ENCODE results near the gene F11R.
A peak's percentile ranks its signal among the peaks of the same experiment; 100 is the strongest.

The F11R gene

GRCh38 chr1:160971618-160972056 is 49.3 kb downstream of the F11R start:
- no peak overlapping the region for H3K4me3 ChIP-seq (ENCODE audit: low read depth, low read length)
- no peak for DNase-seq (ENCODE audit: low read depth)
- TF ChIP-seq, protein P1, sequence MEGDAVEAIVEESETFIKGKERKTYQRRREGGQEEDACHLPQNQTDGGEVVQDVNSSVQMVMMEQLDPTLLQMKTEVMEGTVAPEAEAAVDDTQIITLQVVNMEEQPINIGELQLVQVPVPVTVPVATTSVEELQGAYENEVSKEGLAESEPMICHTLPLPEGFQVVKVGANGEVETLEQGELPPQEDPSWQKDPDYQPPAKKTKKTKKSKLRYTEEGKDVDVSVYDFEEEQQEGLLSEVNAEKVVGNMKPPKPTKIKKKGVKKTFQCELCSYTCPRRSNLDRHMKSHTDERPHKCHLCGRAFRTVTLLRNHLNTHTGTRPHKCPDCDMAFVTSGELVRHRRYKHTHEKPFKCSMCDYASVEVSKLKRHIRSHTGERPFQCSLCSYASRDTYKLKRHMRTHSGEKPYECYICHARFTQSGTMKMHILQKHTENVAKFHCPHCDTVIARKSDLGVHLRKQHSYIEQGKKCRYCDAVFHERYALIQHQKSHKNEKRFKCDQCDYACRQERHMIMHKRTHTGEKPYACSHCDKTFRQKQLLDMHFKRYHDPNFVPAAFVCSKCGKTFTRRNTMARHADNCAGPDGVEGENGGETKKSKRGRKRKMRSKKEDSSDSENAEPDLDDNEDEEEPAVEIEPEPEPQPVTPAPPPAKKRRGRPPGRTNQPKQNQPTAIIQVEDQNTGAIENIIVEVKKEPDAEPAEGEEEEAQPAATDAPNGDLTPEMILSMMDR (IDR thresholded peaks at IDR 0.05; ENCODE audit: low read depth, low read length, missing control alignments) = no peak
- in situ Hi-C loops (cut with HindIII; ENCODE audit: low sequenced_read_pairs) = no loop called here

GRCh38 chr1:160963521-160963920 is 57.4 kb downstream of the F11R start:
- H3K4me3 ChIP-seq (ENCODE audit: low read depth, low read length) = no peak overlapping the region
- DNase-seq (ENCODE audit: low read depth) = no peak
- TF ChIP-seq, protein P1 (IDR thresholded peaks at IDR 0.05; ENCODE audit: low read depth, low read length, missing control alignments) = no peak
- in situ Hi-C loops (cut with HindIII; ENCODE audit: low sequenced_read_pairs) = no loop called here

DNA sequence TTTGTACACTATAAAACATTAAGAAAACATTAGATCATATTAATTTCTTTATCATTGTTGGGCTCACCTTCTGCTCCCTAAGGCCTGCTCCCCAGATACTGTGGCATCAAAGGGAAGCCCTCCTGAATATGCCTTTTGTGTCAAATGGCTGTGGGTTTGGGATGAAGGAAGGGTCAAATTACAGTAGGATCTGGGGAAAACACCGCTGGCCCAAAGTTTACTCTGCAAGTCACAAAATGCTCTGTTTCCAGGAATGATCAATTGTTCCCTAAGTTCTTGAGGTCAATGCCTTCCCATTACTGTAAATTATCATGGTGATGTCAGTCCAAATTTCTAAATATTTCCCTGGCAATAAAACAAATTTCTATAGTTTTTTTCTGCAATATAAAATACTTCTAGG is 59.5 kb downstream of the F11R start:
- in situ Hi-C loops (cut with HindIII; ENCODE audit: low sequenced_read_pairs) = no loop called here
- no peak for DNase-seq (ENCODE audit: low read depth)
- no peak overlapping the region for H3K4me3 ChIP-seq (ENCODE audit: low read depth, low read length)
- TF ChIP-seq, protein P1 (IDR thresholded peaks at IDR 0.05; ENCODE audit: low read depth, low read length, missing control alignments) = no peak

DNA sequence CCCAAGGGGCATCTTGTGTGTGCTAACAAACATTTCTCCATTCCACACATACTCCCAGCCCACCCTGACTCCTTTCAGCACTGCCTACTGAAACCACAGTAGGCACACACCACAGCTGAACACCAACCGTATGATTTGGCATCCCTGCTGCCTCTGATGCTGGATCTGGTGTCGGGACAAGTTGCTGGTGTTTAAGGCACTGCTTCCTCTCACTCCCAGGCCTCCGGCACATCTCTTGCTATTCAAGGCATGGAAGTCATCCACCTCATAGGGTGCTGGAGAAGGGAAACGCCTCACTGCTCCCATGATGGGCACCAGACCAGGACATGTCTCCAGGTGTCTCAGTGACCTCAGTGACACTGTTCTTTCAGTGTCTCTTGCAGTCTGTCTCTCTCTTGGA is 64.0 kb downstream of the F11R start:
- no peak for DNase-seq (ENCODE audit: low read depth)

GRCh38 chr1:160954158-160955104 is 66.5 kb downstream of the F11R start, which contains the start of gene ITLN2:
Gene ITLN2 (minus strand): TSS chr1:160954809. CDS start chr1:160954741, 68 bp downstream.
- in situ Hi-C loops (cut with HindIII; ENCODE audit: low sequenced_read_pairs) = no loop called here
- DNase-seq (ENCODE audit: low read depth) = no peak
- no peak within 1 kb of the TSS for H3K4me3 ChIP-seq (ENCODE audit: low read depth, low read length)
- TF ChIP-seq, protein P1 (IDR thresholded peaks at IDR 0.05; ENCODE audit: low read depth, low read length, missing control alignments) = peak; percentile 61

More for the DNA sequence above, 64.0 kb downstream of the F11R start:
- TF ChIP-seq, protein P1 (IDR thresholded peaks at IDR 0.05; ENCODE audit: low read depth, low read length, missing control alignments) = no peak
- no peak overlapping the region for H3K4me3 ChIP-seq (ENCODE audit: low read depth, low read length)
- in situ Hi-C loops (cut with HindIII; ENCODE audit: low sequenced_read_pairs) = no loop called here

DNA sequence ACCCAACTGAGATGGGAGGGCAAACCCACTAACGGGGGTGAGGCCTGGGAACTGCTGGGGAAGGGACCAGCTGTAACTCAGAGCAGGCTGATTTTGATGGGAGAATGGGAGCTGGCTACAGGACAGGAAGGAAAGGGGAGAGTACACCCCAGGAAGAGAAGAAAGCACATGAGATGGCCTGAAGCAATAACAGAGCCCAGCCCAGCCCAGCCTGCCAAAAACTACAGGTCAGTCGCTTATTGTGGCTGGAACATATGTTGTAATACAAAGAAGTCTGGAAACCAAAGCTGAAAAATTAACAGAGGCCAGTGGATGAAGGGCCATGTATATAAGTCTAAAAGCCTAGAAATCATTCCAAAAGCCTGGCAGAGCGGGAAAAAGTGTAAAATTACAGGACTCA is 67.9 kb downstream of the F11R start:
- no peak overlapping the region for H3K4me3 ChIP-seq (ENCODE audit: low read depth, low read length)
- no peak for DNase-seq (ENCODE audit: low read depth)
- in situ Hi-C loops (cut with HindIII; ENCODE audit: low sequenced_read_pairs) = no loop called here
- TF ChIP-seq, protein P1 (IDR thresholded peaks at IDR 0.05; ENCODE audit: low read depth, low read length, missing control alignments) = no peak

Measured in astrocyte of the cerebellum (primary cell).